Hepatocyte (in vitro differentiated cells): ENCODE data around the gene IL20RB. TPM values are rescaled to one million over a fixed set of nuclear protein-coding genes. Genes with fewer than 3 reads are reported as not detected.

Experiments used
- DNase-seq: peaks from one replicate; pipeline ENCODE4 v3.0.0-alpha.2; 2016; ENCODE audit warnings: low spot score
- H2AFZ ChIP-seq: fragments of 200-600 bp; sonication (generic); 2 replicates; pipeline ENCODE4 v1.6.0; 2016; ENCODE audit warnings: antibody characterized with exemption, mild to moderate bottlenecking
- H3K27ac ChIP-seq: fragments of 200-600 bp; sonication (generic); 2 replicates; pipeline ENCODE4 v1.5.1; 2016; ENCODE audit warnings: mild to moderate bottlenecking
- H3K27me3 ChIP-seq: fragments of 200-600 bp; sonication (generic); 2 replicates; pipeline ENCODE4 v1.6.1; 2016
- H3K36me3 ChIP-seq: fragments of 200-600 bp; sonication (generic); replicated peaks from 2 replicates; pipeline ENCODE4 v1.5.1; 2016; ENCODE audit warnings: low read depth; ENCODE audit not compliant: insufficient read depth
- H3K4me1 ChIP-seq: fragments of 200-600 bp; sonication (generic); 2 replicates; pipeline ENCODE4 v1.5.1; 2016; ENCODE audit warnings: mild to moderate bottlenecking, moderate library complexity; ENCODE audit not compliant: insufficient read depth
- H3K4me2 ChIP-seq: fragments of 200-600 bp; sonication (generic); 2 replicates; pipeline ENCODE4 v1.6.0; 2016
- H3K4me3 ChIP-seq: fragments of 200-600 bp; sonication (generic); 2 replicates; pipeline ENCODE4 v1.5.1; 2016; ENCODE audit warnings: mild to moderate bottlenecking
- H3K79me2 ChIP-seq: fragments of 200-600 bp; sonication (generic); 2 replicates; pipeline ENCODE4 v1.6.0; 2017; ENCODE audit warnings: mild to moderate bottlenecking
- H3K9me2 ChIP-seq: fragments of 200-600 bp; sonication (generic); replicated peaks from 2 replicates; pipeline ENCODE4 v1.6.0; 2017; ENCODE audit warnings: mild to moderate bottlenecking; ENCODE audit not compliant: insufficient read depth
- H3K9me3 ChIP-seq: fragments of 200-600 bp; sonication (generic); 2 replicates; pipeline ENCODE4 v1.5.1; 2016; ENCODE audit warnings: low read depth, mild to moderate bottlenecking
- H4K20me1 ChIP-seq: fragments of 200-600 bp; sonication (generic); 2 replicates; pipeline ENCODE4 v1.6.0; 2016; ENCODE audit warnings: mild to moderate bottlenecking; ENCODE audit not compliant: insufficient read depth, poor library complexity, severe bottlenecking
- CTCF ChIP-seq: fragments of 200-600 bp; sonication (generic); IDR thresholded peaks from 2 replicates; pipeline ENCODE4 v1.5.1; 2016; ENCODE audit warnings: antibody characterized with exemption, mild to moderate bottlenecking; ENCODE audit not compliant: poor library complexity
- EZH2 ChIP-seq: fragments of 200-600 bp; sonication (generic); IDR thresholded peaks from 2 replicates; pipeline ENCODE4 v1.6.1; 2016; ENCODE audit warnings: antibody characterized with exemption, mild to moderate bottlenecking, borderline replicate concordance
- EZH2phosphoT487 ChIP-seq: fragments of 200-600 bp; sonication (generic); IDR thresholded peaks from one replicate; pipeline ENCODE4 v1.6.1; 2018; ENCODE audit warnings: antibody characterized with exemption, mild to moderate bottlenecking, low read depth, moderate library complexity; ENCODE audit not compliant: unreplicated experiment, severe bottlenecking
- WGBS: methylation state at CpG from one replicate; pipeline ENCODE4 v1.1.6; 2016; ENCODE audit warnings: low lambda C conversion rate; ENCODE audit errors: missing lambda C conversion rate; 5-methylcytosine and 5-hydroxymethylcytosine counted together
- polyA plus RNA-seq: library from polyadenylated mRNA; unstranded; fragments of >200 nt; fragmentation: Nextera tagmentation; extraction: Ambion mirVana; gene quantifications from 2 replicates; pipeline ENCODE4 v1.2.1, GENCODE V29; 2016
- total RNA-seq: library from RNA; depleted of rRNA; stranded (reverse); fragments of >200 nt; gene quantifications from 2 replicates; pipeline ENCODE4 v1.2.3, GENCODE V29; 2014

The IL20RB gene
- total and polyA plus RNA-seq, 2 experiments from 2014 or later, result 0.50 to 0.59 TPM

GRCh38 chr3:137020315-137020714 lies 62.5 kb downstream of the IL20RB start:
- H3K4me3 ChIP-seq, result no peak overlapping the region

GRCh38 chr3:137020888-137021287 lies 63.1 kb downstream of the IL20RB start:
- H3K79me2 ChIP-seq, result no peaks in the 10 kb centered on the region
- no peaks in the 10 kb centered on the region for H3K9me2 ChIP-seq
- no peaks in the 10 kb centered on the region for H3K4me1 ChIP-seq
- no peak overlapping the region for H3K4me2 ChIP-seq
- H3K9me3 ChIP-seq, result no peaks in the 10 kb centered on the region
- H2AFZ ChIP-seq, result no peak overlapping the region
- DNase-seq, result no peak
- no peak overlapping the region for H3K27ac ChIP-seq
- 80% methylated on average over 2 of the region's 2 CpGs for WGBS
- TF ChIP-seq EZH2, result no peak
- TF ChIP-seq EZH2phosphoT487, result no peak
- TF ChIP-seq CTCF, result no peak
- H3K27me3 ChIP-seq, result no peaks in the 10 kb centered on the region
- no peaks in the 10 kb centered on the region for H3K36me3 ChIP-seq
- no peak overlapping the region for H3K4me3 ChIP-seq
- H4K20me1 ChIP-seq, result no peaks in the 10 kb centered on the region

More at GRCh38 chr3:137020315-137020714, 62.5 kb downstream of the IL20RB start:
- WGBS, result 63% methylated on average over 5 of the region's 5 CpGs
- TF ChIP-seq EZH2phosphoT487 (no peak), EZH2 (no peak), CTCF (no peak)
- Histone ChIP-seq H3K9me2 (no peaks in the 10 kb centered on the region), H3K4me1 (no peaks in the 10 kb centered on the region), H4K20me1 (no peaks in the 10 kb centered on the region), H3K9me3 (no peaks in the 10 kb centered on the region), H3K79me2 (no peaks in the 10 kb centered on the region), H3K36me3 (no peaks in the 10 kb centered on the region), H3K27me3 (no peaks in the 10 kb centered on the region), H3K27ac (no peak overlapping the region), H2AFZ (no peak overlapping the region), H3K4me2 (no peak overlapping the region)
- no peak for DNase-seq

GRCh38 chr3:137024348-137024747 lies 66.6 kb downstream of the IL20RB start:
- DNase-seq, result no peak
- Histone ChIP-seq H3K9me3 (no peaks in the 10 kb centered on the region), H4K20me1 (no peaks in the 10 kb centered on the region), H3K4me2 (no peak overlapping the region), H3K9me2 (no peaks in the 10 kb centered on the region), H3K79me2 (no peaks in the 10 kb centered on the region), H3K4me3 (no peak overlapping the region), H3K4me1 (no peaks in the 10 kb centered on the region), H3K27me3 (no peaks in the 10 kb centered on the region), H3K36me3 (no peaks in the 10 kb centered on the region), H2AFZ (no peak overlapping the region), H3K27ac (no peak overlapping the region)
- WGBS, result 91% methylated on average over 5 of the region's 5 CpGs
- TF ChIP-seq EZH2phosphoT487 (no peak), CTCF (no peak), EZH2 (no peak)

- Histone ChIP-seq H3K79me2 (no peaks in the 10 kb centered on the region), H3K4me3 (no peak overlapping the region), H3K27me3 (peaks cover 12% of the 10 kb centered on the region), H3K4me2 (no peak overlapping the region), H3K27ac (no peak overlapping the region), H3K9me2 (no peaks in the 10 kb centered on the region), H4K20me1 (no peaks in the 10 kb centered on the region), H3K9me3 (no peaks in the 10 kb centered on the region), H3K4me1 (no peaks in the 10 kb centered on the region), H3K36me3 (no peaks in the 10 kb centered on the region), H2AFZ (no peak overlapping the region)
- no peak for TF ChIP-seq EZH2phosphoT487
- no peak for DNase-seq
- 87% methylated on average over 3 of the region's 3 CpGs for WGBS
These were observed 68.9 kb downstream of the IL20RB start for GRCh38 chr3:137026701-137027100.
